GM21528 (cell line): ENCODE data around the gene PCDHGA1.
"Not testable (repeated sequence)": the region's sequence is repeated elsewhere in the genome, so short reads cannot be mapped to it uniquely, and the experiment has no call there.

ENCODE experiments used
- ATAC-seq: cut with Tn5 transposase; IDR thresholded peaks from one replicate; pipeline ENCODE4 v1.9.1; 2021; ENCODE audit warnings: mild to moderate bottlenecking, moderate library complexity; ENCODE audit not compliant: unreplicated experiment, low FRiP score

The PCDHGA1 gene

GRCh38 chr5:141330299-141331080 is at the start of gene PCDHGA1:
Gene PCDHGA1, plus strand, starts transcription at chr5:141330514.
- no peak for ATAC-seq

DNA sequence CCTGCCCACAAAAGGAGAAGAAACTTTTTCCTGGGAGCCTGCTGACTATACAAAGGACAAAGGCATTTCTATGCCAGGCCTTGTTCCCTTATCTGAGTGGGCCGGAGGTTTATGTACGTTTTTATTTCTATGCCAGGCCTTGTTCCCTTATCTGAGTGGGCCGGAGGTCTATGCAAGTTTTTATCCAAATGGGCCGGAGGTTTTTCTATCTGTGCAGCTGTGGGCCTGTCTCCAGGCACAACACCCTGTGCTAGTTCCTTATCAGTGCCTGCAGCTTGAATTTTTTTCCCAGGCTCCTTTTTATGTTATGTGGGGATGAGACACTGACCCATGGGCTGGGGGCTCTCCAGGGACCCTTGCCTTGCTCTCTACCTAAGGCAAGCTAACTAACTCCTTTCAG is 31.9 kb upstream of the PCDHGA1 start:
- ATAC-seq: no peak

DNA sequence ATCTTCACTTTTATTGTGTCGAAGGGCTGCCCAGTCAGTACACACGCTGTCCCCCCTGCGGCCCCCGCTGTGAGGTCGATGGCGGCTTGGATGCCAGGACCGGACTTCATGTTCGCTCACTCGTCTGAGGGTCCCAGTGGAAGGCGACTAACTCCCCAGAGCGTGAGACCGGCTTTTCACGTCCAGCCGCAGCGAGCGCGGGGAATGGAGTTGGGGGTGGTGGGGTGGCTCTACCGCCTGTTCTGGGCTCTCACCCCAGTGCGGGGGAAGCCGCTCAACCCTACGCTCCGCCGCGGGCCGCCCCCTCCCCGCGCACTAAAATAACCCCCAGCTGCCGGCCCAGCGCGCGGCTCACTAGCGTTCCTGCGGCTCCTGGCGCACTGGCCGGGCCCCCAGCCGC is 26.6 kb upstream of the PCDHGA1 start, which contains the start of gene SLC25A2:
Gene SLC25A2, minus strand, starts transcription at position 294 of the 400 bp plus-strand sequence. Its CDS starts 184 bp downstream, at position 110.
- no peak for ATAC-seq

- ATAC-seq: no peak
These were observed 23.7 kb upstream of the PCDHGA1 start for GRCh38 chr5:141306630-141307029.

- ATAC-seq: no peak
These were observed 16.6 kb upstream of the PCDHGA1 start for GRCh38 chr5:141313711-141314110.

- ATAC-seq: not testable (repeated sequence)
These were observed 13.4 kb upstream of the PCDHGA1 start for GRCh38 chr5:141316963-141317362.

GRCh38 chr5:141319202-141319601 is 11.1 kb upstream of the PCDHGA1 start:
- ATAC-seq: no peak

DNA sequence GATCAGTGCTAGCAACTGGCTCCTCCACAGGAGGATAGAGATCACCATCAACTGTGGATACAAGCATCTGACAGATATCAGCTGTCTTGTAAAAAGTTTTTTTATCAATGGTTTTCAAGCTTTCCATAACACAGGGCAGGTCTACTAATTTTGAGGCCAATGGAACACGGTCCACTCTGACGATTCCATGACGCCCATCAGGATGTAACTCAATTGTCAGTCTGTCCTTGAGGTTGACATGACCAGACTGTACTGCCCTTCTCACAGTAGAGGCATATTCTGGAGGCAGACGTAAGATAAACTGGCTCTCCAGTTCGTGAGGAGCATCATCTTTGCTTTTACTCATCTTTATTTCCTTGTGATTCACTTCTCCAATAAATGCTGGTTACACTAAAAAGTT is 10.6 kb upstream of the PCDHGA1 start:
- ATAC-seq: no peak

DNA sequence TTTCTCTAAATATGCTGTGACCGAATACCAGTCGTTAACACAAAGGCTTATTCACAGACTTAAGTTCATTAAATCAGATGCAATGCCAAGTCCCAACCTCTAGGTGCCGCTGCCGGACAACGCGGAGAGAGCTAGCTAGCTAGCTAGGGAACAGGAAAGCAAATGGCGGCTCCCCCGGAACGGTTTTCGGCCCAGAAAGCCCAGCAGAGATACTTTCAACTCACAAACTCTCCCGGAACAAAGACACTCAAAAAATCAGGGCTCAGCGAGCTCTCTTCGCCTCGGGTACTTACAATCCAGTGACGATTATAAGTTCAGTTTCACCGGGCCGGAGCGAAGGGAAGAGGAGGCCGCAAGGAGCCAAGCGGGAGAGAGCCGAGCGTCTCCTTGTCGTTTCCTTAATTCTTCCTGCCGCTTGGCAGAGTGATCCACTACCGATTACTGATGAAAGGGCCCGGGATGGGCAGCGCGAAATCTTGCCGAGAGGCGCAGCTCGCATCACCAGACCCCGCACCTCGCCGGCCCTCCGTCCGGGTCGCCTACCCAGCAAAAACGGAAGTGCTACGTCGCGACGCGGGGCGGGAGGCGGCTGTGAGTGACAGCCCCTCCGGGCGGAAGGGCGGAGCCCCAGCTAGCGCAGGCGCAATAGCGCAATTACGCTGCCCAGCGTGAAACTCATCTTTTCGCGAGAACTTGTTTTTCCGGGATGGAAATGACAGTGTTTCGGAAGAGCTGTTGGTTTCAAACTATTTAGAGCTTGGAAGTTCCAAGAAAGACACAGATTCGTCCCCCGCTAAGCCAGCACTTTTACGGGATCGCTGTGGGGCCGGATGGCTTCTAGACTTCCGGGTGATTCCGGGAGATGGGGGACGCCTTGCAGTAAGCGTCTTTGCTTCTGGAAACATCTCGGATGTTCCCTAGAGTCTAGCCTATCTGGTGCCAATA is 9.8 kb upstream of the PCDHGA1 start, which contains the start of gene TAF7:
Gene TAF7, minus strand, starts transcription at position 560 of the 945 bp plus-strand sequence. CDS start 740 bp downstream, outside the sequence.
- peak; percentile 98 for ATAC-seq

GRCh38 chr5:141322261-141322660 is 8.1 kb upstream of the PCDHGA1 start:
- no peak for ATAC-seq

- peak; percentile 67 for ATAC-seq
These were observed 4.0 kb upstream of the PCDHGA1 start for GRCh38 chr5:141326088-141326854.

DNA sequence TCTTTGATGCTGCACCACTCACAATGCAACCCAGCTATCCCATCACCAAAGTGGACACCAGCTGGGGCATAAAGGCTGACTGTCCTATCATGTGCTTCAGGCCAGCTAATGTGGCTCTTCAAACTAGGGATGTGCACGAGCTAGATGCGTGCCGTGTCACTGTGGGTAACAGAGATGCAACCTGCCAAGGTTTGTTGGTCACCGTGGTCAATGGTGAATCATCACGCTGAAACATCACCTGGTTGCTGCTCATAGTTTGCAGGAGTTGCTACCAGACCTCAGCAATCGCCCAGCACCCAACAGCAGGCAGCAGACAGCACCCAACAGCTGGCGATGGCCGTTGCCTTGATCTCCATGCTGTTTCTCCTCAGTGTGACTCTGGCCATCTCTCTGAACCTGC is 2.1 kb upstream of the PCDHGA1 start:
- ATAC-seq: no peak

- ATAC-seq: not testable (repeated sequence)
These were observed 2.3 kb downstream of the PCDHGA1 start for GRCh38 chr5:141332571-141332970.

DNA sequence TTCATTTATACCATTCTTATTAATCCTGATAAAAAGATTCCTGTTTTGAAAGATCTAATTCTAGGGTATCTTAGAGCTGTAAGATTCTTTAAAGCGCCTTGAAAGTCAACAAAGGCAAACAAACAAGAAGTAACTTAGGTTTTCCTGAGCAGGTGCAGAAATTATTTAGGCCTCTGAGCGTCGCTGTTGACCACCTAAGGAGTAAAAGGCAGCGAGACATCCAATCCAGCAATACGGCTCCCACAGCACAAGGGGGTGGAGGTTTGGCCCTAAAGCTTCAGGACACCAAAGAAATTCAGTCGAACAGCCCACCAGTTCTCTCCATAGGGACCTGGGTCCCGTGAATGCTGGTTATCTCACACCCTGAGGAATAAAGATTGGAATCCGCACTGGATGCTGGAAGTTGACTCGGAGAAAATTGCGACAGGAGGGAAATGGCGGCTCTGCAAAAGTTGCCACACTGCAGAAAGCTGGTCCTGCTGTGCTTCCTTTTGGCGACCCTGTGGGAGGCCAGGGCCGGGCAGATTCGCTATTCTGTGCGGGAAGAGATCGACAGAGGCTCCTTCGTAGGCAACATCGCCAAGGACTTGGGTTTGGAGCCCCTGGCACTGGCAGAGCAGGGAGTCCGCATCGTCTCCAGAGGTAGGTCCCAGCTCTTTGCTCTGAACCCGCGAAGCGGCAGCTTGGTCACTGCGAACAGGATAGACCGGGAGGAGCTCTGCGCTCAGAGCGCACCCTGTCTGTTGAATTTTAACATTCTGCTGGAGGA is 8.4 kb downstream of the PCDHGA1 start, which contains the start of gene PCDHGA2:
Gene PCDHGA2, plus strand, starts transcription at position 223 of the 769 bp plus-strand sequence.
- no peak for ATAC-seq

DNA sequence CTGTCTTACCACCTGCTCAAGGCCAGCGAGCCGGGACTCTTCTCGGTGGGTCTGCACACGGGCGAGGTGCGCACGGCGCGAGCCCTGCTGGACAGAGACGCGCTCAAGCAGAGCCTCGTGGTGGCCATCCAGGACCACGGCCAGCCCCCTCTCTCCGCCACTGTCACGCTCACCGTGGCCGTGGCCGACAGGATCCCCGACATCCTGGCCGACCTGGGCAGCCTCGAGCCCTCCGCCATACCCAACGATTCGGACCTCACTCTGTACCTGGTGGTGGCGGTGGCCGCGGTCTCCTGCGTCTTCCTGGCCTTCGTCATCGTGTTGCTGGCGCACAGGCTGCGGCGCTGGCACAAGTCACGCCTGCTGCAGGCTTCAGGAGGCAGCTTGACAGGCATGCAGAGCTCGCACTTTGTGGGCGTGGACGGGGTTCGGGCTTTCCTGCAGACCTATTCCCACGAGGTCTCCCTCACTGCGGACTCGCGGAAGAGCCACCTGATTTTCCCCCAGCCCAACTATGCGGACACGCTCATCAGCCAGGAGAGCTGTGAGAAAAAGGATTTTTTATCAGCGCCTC is 10.6 kb downstream of the PCDHGA1 start:
- ATAC-seq: not testable (repeated sequence)

DNA sequence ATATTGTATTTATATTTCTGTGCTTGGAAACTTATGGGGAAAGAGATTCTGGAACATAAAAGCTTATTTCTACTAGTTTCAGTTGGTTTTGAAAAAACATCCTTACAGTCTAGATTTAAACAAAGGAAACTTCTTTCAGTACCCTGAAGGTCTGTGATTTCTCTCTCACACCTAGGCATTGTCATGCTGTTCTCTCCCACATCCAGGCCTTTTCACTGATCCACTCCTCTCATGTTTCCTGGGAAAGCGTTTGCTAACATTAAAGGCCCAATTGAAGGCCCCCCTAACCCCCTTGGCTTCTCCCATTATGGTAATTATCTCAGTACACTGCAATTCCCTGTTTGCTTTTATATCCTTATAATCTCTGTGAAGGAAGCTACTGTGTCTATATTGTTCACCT is 12.5 kb downstream of the PCDHGA1 start:
- no peak for ATAC-seq

DNA sequence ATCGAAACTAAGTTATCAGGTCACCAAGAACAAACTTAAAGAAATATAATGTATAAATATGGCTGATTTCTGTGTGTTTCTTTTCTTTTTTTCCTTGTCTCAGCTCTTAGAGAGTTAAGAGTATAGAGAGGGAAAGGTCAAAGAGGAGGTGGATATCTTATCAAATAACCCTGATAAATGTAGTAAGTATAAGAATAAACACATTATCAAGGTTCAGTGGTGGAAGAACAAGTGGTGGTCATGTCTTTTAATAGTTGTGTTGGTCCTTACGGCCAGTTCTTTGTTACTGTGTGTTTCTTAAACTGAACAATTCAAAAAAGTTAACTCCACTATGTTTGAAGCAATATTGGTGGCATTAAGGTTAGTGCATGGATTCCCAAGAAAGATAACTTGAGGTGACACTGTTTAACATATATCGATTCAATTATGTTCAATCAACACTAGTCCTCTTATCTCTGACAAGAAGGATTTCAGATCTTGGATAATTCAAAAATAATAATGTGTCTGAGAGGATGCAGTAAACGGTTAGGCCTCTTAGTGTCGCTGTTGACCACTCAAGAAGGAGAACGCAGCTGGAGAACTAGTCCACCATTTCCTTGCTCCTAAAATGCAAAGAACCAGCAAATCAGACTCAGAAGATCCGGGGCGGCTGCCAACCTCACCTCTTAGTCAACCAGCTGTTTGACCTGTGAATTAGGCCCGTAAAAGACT is 13.1 kb downstream of the PCDHGA1 start, which contains the start of gene PCDHGA3:
Gene PCDHGA3, plus strand, starts transcription at position 588 of the 711 bp plus-strand sequence. CDS start 205 bp downstream, outside the sequence.
- no peak for ATAC-seq

DNA sequence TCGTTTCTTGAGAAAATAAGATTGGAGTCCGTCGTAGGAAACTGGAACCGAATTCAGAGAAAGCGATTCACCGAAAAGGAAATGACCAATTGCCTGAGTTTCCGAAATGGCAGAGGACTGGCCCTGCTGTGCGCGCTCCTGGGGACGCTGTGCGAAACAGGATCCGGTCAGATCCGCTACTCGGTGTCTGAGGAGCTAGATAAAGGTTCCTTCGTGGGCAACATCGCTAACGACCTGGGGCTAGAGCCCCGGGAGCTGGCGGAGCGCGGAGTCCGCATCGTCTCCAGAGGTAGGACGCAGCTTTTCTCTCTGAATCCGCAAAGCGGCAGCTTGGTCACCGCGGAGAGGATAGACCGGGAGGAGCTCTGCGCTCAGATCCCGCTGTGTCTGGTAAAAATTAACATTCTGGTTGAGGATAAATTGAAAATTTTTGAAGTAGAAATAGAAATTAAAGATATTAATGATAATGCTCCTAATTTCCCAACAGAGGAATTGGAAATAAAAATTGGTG is 13.7 kb downstream of the PCDHGA1 start:
- no peak for ATAC-seq
